ENCODE results near the gene FRMD4A.
"Not testable (repeated sequence)": the region's sequence is repeated elsewhere in the genome, so short reads cannot be mapped to it uniquely, and the experiment has no call there.

FRMD4A gene

DNA sequence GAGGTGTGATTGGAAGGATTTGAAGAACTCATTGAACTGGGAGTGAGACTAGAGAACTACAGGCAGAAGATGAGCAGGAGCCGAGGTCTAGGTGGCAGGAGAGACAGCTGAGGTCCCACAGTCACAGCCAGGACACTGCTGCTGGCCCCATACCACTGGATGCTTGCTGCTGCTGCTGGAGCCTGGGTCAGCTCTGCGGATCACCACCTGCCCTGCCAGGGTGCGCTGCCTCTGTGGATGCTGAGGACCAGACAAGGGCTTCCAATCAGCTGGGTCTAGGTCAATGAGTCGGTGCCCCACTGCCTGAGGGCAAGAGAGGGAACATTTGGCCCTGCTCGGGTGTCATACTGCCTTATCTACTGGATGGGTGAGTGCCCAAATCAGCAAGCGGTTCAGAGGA lies 94.4 kb downstream of the FRMD4A start:
- no peak for DNase-seq

DNA sequence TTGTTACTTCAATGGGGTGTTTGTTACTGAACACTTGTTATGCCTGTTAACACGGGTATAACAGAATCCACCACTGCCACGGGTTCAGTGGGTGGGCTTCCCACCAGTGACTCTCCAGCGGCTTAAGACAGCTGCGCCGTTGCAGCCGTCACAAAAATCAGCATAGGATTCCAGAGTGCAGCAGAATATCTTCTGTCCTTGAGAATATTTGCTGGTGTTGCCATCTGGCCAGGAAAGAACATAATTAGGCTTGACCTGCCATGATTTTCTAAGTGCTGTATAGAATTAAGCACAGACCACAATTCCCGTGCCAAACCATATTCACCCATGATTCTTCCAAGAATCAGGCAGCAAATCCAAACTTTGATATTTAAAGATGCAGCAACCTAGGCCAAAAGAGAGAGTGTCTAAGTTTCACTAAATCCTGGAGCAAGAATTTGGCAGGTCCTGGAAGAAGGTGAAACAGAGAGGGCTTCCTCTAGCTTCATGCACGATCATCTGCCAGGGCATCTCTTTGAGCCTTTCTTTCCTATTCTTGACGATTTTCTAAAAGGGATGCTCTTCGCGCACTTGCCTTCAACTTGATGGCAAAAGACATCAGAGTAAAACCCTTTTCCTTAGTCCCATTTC lies 95.0 kb downstream of the FRMD4A start:
- DNase-seq, result no peak

DNA sequence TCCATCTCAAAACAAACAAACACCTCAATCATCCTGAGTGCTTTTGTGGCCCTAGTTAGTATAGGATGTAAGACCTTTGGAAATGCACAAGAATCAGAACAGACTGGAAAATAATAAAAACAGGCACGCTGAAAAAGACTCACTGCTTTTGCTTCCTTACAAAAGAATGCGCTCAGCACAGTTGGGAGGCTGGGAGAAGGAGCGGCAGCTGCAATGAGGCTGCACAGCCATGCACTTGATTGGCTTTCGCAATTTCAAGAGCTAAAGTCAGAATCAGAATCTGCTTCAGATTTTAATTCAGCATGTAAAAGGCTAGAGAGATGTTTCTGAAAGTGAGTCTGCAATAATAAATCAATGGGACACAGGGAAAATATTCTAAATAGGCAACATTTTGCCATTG lies 97.2 kb downstream of the FRMD4A start:
- no peak for DNase-seq

DNA sequence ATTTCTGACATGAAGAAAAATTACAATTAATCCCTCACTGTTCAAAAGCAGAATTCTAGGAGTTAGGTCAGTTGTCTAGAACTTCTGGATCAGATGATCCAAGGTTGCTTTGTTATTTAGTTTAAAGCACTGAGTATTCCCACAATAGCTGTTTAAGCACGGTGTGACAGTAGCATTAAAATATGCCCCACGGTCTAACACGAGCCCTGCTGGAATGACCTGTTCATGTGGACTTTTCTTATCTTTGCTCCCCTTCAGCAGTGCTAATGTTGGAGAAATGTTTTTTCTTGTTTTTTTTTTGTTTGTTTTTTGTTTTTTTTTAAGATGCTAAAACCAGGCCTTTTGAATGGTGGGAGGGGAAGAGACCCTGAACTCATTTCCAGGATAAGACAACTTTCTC lies 101.9 kb downstream of the FRMD4A start:
- not testable (repeated sequence) for DNase-seq

DNA sequence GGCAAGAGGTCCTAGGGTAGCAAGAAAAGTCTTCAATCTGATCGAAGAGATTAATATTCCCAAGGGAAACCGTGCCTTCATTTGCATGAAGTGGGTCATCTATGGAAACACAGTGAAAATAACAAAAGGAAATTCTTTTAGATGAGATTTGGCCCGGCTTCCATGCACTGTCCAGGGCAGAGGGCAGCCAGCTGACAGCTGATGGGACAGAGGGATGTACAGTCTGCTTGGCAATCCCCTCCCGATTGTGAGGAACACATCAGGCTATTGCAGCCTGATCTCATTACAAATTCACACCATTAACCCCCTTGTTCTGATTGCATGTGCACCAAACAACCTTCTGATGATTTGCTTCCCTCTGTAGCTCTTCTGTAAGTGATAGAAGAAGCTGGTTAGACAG lies 105.3 kb downstream of the FRMD4A start:
- DNase-seq, result no peak

DNA sequence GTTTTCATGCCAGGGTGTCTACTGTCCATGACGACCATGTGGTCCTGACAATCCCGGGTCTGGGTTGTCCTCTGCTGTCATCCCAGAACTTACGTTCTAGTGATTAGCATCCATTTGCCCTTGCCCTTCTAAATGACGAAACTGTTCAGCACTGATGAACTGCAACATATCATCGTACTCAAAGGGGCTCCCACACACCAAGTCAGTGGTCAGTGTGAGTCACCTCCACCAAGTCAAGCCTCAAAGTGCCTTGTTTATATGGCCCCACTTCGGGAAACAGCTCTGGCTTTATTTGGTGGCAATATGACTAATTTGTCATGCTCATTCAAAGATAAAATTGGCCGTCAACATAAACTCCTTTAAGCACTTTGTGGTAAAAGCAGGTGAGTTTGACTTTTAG lies 110.7 kb downstream of the FRMD4A start:
- no peak for DNase-seq

DNA sequence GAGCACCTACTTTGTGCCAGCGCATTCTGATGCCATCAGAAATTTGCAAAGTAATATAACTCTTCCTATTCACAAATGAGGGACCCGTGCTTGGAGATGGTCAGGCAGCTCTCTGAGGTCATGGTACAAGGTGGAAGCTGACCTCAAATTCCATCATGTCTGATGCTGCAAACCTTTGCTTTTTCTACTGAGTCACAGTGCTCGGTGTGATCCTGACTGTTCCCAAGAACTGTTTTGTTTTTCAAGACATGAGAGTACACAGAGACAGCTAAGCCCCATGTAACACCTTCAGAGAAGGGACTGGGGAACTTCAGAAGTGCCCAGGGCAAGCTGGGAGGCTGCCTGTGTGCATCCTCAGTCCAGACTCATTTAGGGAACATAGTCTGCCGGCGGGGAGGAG lies 111.3 kb downstream of the FRMD4A start:
- DNase-seq, result no peak

DNA sequence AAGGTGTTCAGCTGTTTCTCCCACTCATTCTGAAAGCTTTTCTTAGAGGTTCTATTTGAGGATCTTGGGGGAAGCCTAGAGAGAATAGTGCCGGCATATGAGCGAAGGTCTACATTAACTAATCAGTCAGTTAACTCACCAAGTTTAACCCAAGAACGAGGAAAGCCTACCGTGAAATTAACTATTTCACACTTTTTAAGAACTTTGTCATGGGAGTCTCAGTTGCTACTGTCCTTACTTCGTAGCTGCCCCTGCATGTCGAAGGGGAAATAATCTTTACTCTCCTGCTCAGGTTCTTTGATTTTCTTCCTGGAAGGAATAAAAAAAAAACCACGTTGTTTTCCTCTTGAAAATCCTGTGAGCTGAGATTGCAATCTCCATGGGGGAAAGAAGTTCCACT lies 115.1 kb downstream of the FRMD4A start:
- no peak for DNase-seq

DNA sequence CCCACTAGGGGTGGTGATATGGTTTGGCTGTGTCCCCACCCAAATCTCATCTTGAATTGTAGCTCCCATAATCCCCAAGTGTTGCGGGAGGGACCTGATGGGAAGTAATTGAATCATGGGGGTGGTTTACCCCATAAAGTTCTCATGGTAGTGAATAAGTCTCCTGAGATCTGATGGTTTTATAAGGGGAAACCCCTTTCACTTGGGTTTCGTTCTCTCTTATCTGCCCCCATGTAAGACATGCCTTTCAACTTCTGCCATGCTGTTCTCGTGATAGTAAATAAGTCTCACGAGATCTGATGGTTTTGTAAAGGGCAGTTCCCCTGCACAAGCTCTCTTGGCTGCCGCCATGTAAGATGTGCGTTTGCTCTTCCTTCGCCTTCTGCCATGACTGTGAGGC lies 117.0 kb downstream of the FRMD4A start:
- not testable (repeated sequence) for DNase-seq

DNA sequence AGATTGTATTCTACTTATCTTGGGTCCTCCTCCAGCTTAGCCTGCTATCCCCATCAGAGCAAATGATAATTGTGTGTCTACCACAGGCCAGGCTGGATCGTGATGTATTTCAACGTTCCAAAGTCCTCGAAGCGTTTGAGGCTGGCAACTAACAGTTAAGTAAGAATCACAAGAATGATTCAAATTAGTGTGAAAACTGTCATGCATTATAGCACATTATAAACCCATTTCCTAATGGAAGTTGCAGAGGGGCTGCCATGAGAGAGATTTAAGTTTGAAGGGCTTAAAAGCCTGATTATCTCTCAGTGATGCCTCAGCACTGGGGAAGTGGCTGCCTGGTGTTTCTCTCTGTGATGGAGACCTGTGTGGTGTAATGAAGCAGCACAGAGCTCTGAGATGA lies 119.1 kb downstream of the FRMD4A start:
- DNase-seq, result no peak

DNA sequence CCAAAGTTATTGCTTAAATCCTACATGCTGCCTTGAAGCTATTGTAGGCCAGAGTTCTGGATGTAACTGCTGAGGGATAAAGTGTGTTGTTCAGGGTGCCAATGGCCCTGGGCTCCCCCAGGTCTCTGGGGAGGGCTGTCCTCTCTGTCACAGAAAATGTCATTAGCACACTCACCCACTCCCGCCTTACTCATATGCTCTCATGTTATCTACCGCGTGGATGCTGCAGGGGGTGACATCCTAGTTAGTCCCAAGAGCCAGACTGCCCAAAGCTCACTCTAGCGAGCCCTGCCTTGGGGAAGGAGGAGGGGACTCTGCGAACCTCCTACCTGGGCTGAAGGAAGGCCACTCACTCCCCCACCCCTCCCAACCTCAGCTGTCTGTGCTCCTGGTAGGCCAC lies 122.5 kb downstream of the FRMD4A start:
- DNase-seq, result no peak

DNA sequence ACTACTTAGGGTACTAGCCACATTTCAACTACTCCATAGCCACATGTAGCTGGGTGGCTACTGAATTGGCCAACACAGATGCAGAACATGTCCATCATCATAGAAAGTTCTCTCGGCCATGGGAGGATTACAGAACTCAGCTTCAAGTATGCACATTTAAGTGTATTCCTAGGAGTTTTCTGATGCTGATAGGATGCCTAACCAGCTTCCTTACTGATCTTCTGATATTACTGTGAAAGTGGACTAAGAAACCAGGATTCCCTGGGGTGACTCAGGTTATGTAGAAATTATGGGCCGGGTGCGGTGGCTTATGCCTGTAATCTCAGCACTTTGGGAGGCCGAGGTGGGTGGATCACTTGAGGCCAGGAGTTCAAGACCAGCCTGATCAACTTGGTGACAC lies 125.5 kb downstream of the FRMD4A start:
- no peak for DNase-seq

DNA sequence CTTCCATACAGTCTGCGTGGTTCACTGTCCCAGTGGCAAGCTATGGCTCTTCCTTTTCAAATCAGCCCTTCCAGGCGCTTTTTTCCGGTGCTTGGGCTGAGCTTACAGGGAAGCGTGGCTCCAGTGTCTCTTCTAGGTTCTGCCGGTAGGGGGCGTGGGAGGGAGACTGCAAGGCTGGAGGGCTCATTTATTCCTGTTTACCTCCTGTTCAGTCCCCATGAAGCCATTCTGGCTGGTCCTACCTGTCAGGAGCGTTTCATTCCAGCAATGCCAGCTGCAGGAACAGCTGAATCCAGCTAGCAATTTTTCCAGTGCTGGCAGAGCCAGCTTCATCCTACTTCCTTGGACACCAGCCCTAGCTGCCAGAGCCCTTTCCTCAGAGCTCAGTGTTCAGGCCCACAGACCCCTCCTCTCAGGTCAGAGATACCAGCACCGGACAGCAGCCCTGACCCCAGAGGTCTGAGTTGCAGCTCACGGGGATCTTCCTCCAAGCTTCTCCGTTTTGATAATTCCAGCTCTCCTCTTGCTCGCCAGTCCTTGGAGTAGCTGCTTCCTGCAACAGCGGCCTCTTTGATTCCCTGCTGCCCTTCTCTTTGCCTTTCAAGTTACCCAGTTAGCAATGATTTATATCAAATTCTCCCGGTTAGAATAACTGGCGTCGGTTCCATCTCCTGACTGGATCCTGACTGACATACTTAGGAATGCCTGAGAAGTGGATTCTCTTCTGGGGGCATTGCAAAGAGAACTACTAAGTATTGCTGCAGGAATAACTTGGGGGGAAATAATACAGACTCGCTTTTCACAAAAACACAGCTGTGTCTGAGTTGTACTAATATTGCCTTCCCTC lies 129.8 kb downstream of the FRMD4A start:
- DNase-seq, result no peak

DNA sequence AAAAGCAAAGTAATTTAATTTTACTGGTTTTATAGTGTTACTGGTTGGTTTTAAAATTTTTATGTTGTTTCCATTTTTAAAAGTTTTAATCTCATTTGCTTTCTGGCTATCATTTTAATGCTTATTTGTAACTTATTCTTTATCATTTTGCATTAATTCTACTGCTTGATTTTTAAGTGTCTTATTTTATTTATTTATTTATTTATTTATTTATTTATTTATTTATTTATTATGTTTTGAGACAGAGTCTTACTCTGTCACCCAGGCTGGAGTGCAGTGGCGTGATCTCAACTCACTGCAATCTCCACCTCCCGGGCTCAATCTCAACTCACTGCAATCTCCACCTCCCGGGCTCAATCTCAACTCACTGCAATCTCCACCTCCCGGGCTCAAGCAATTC lies 131.6 kb downstream of the FRMD4A start:
- DNase-seq, result not testable (repeated sequence)

DNA sequence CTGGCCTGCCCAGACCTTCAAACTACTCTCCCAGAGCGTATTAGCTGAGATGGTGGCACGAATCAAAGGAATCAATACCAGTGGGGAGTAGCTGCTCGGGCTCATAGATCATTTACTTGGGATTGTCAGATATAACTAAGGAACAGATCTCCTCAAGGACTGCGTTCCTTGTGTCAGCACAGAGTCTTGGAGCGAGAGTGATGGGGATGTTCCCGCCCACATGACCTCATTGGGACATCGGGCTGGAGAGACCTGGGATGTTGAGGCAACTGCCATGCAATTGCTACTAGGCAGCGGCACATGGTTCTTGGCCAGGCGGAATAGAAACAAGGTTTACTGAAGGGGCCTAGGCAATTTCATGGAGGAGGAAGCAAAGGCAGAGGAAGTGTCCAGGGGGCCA lies 132.6 kb downstream of the FRMD4A start:
- DNase-seq, result no peak

DNA sequence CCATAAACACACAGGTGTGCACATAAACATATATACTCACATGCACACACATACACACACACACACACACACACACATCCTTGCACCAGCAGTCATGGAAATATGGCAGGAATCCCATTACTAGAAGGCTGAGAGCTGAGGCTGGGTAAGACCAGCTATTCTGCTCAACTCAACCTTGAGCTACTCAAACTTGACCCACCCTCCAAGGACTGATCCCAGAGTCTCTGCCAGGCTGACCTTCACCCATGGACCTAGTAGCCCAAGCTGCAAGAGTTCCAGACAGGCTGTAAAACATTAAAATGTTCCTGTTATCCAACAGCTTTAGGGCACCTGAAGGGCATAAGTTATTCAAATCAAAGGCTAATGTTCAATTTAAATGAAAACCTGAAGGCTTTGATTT lies 134.6 kb downstream of the FRMD4A start:
- no peak for DNase-seq

DNA sequence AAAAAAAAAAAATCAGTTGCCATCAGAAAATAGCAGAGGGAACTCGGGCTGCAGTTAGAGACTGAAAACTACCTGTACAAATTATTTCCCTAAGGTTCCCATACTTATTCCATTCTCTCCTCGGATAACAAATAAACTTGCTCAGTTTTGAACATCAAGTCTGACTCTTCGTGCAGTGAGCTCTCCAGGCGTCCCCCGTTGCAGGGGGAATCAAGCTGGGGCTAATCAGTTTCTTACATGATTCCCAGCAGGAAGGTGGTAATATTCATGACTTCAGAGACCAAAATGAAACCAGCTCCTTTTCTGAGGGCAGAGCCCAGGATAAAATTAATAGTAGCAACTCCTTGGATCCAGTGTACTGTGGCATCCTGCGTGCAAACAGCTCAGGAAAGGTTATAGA lies 135.3 kb downstream of the FRMD4A start:
- DNase-seq, result no peak

DNA sequence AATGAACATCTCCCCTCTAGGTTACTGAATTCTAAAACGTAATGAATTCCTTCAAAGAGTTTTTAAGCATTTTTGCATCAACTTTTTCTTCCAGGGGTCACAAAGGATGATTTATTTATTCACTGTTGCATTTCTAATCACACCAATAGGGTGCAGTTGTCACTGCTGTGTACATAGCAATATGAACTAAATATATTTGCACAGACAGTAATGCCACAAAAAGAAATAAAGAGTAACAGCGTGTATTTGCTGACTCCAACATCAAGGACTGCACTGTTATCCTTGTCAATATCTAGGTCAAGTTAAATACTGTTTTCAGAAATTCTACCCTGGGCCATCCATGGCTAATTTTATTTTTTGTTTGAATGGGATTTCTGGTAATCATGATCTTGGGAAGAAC lies 138.0 kb downstream of the FRMD4A start:
- no peak for DNase-seq

DNA sequence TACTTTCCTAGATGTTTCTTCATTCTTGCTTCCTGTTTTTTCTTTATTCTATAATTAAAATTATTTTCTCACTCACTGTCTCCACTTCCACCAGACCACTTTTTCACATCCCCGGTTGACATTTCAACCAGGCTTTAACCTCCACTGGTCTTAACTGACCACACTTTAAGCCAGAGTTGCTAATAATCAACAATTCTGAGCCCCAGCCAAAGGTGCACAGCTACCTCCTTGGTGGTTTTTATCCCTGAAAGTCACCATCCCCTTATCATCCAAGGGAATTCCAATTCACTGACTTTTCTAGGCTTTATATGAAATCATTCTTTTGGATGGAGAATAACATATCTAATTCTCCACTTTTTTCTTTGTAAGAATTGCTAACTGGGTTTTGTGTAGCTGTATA lies 138.9 kb downstream of the FRMD4A start:
- DNase-seq, result no peak

DNA sequence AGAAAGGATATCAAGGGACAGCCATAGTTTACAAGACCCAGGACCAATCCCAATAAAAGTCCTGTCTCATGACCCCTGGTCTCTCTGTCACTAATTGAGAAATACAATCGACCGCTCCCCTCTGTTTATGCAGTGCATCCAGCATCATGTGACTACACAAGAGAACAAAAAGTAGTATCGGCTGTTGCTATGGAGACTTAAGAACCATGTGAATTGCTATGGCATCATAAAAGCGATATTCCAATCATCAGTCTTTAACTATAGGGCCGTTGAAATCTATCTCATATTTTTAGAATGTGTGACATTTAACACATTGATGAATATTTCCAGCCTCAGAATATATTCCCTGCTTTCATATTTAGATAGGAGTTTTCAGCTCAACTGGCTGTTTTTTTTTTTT lies 139.3 kb downstream of the FRMD4A start:
- DNase-seq, result no peak

DNA sequence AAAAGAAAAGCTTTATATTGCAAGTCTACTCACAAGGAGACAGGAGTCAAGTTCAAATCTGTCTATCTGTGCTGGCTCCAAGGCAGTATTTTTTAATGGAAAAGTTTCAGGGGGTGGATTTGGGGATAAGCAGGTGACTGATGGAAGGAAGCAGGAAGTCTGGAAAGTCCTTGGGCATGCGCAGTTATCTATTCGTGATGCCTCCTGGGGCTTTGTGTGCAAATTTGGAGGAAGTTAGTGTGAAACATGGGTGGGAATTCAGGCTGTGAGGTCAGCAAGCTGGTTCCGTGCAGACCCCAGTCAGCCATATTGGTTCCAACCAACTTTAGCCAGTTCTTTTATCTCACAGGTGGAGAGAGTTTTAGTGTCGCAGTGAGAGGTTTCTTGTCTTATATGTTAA lies 140.0 kb downstream of the FRMD4A start:
- no peak for DNase-seq

DNA sequence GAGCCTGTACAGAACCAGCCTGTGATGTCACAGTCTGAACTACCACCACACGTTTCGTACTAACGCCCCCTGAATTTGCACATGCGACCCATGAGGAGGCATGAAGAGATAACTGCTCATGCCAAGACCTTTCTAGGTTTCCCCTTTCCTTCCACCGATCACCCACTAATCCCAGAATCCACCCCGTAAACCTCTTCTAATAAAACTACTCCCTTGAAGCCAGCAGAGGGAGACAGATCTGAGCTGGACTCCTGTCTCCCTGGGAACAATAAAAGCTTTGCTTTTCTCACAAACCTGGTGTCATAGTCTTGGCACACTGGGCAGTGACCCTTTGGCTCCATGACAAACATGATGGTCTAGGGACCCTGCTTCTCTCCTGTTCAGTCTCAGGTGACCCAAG lies 144.5 kb downstream of the FRMD4A start:
- no peak for DNase-seq

DNA sequence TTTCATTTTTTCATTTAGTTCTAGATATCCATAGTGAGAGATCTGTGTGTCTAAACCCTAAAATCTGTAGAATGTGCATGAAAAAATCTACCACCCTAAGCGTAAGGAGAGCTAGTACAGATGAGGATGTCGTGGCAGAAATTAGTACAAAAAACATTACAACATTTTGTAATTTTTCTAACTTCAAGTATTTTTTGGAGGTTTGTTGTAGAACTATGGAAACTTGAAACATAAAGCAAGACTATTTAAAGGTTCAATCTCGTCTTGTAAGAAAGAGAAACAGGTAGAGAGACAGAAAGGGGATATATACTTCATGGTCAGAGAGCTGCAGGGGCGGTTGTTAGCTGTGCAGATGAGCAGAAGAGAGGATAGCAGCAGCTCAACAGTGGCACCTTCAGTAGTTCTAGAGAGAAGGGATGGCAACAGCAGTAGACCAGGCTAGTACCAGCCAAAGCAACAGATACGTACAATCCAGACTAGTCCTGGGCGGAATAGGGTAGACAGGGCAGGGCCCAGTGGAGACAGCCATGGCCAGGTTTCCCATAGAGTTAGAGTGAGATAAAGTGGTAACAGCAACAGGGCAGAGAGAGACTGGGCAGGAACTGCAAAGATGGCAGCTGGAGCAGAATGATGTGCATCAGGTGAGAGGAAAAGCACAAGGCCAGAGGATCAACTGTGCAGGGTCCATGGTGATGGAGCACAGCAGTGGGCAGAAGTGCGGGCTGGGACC lies 145.2 kb downstream of the FRMD4A start:
- no peak for DNase-seq

DNA sequence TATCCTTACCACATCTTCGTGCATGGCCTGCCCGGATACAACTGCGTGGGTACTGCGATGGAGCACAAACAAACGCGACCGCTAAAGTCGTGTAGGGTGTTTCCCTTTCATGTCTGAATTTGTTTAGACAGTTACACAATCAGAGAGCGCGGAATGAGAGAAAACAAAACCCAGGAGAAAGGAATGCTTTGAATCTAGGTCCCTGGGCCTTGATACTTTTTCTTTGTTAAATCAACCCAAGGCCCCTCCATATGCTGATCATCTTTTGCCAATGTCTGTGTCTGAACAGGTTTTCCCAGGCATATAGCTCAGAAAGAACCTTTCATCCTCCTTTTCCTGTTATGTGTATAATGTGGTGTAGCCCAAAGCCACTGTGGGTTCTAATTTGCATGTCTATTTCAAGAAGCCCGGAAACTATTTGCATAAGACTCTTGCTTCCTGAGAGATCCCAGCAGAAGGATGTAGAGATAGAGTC lies 145.8 kb downstream of the FRMD4A start:
- no peak for DNase-seq

Measured in NCI-H2227 treated with DMSO at 0.1 percent for 48 hours (cell line).